GM23338 (cell line): Measurements from ENCODE around the gene PTGER2. TPM values are rescaled to one million over a fixed set of nuclear protein-coding genes. Genes with fewer than 3 reads are reported as not detected.
A peak's percentile ranks its signal among the peaks of the same experiment; 100 is the strongest.

ENCODE experiments used
- ATAC-seq: fragments of 200-7000 bp; cut with Tn5 transposase; 3 replicates; pipeline ENCODE4 v1.9.1; 2020
- DNase-seq: peaks from one replicate; pipeline ENCODE4 v3.0.0-alpha.2; 2015; ENCODE audit warnings: low spot score
- H2AFZ ChIP-seq: fragments of 200-600 bp; sonication (generic); 2 replicates; pipeline ENCODE4 v1.8.0; 2016; ENCODE audit warnings: antibody characterized with exemption, mild to moderate bottlenecking, moderate library complexity
- H3F3A ChIP-seq: fragments of 200-600 bp; sonication (generic); replicated peaks from 2 replicates; pipeline ENCODE4 v1.8.0; 2017; ENCODE audit warnings: antibody characterized with exemption, mixed run types, low read depth
- H3K27ac ChIP-seq: fragments of 200-600 bp; sonication (generic); 2 replicates; pipeline ENCODE4 v1.6.1; 2016; ENCODE audit warnings: low read depth
- H3K27me3 ChIP-seq: fragments of 200-600 bp; sonication (generic); 2 replicates; pipeline ENCODE4 v1.8.0; 2016; ENCODE audit warnings: mild to moderate bottlenecking, mixed run types, moderate library complexity; ENCODE audit not compliant: insufficient read depth
- H3K36me3 ChIP-seq: fragments of 200-600 bp; sonication (generic); 2 replicates; pipeline ENCODE4 v1.8.0; 2016; ENCODE audit warnings: mild to moderate bottlenecking; ENCODE audit not compliant: insufficient read depth
- H3K4me1 ChIP-seq: fragments of 200-600 bp; sonication (generic); 2 replicates; pipeline ENCODE4 v1.8.0; 2016; ENCODE audit warnings: mild to moderate bottlenecking, moderate library complexity; ENCODE audit not compliant: insufficient read depth
- H3K4me2 ChIP-seq: fragments of 200-600 bp; sonication (generic); 2 replicates; pipeline ENCODE4 v1.7.1; 2017; ENCODE audit warnings: mixed run types
- H3K4me3 ChIP-seq: fragments of 200-600 bp; sonication (generic); 2 replicates; pipeline ENCODE4 v1.6.1; 2016; ENCODE audit warnings: mixed run types
- H3K79me2 ChIP-seq: fragments of 200-600 bp; sonication (generic); replicated peaks from 2 replicates; pipeline ENCODE4 v1.8.0; 2017; ENCODE audit warnings: mild to moderate bottlenecking; ENCODE audit not compliant: insufficient read depth
- H3K9me2 ChIP-seq: fragments of 200-600 bp; sonication (generic); 2 replicates; pipeline ENCODE4 v1.8.0; 2017; ENCODE audit not compliant: insufficient read depth
- H4K20me1 ChIP-seq: fragments of 200-600 bp; sonication (generic); replicated peaks from 2 replicates; pipeline ENCODE4 v1.8.0; 2017; ENCODE audit warnings: mild to moderate bottlenecking; ENCODE audit not compliant: insufficient read depth
- H3K27ac Mint-ChIP-seq: 2 replicates; pipeline ENCODE4 v1.8.0; 2020; ENCODE audit warnings: inconsistent platforms, mild to moderate bottlenecking, moderate library complexity, mixed read lengths
- H3K27me3 Mint-ChIP-seq: 3 replicates; pipeline ENCODE4 v1.8.0; 2022; ENCODE audit warnings: low read depth, mild to moderate bottlenecking, moderate library complexity, mixed read lengths, inconsistent platforms; ENCODE audit not compliant: insufficient read depth, poor library complexity
- H3K36me3 Mint-ChIP-seq: 3 replicates; pipeline ENCODE4 v1.8.0; 2021; ENCODE audit warnings: low read depth, mild to moderate bottlenecking, inconsistent platforms, moderate library complexity, mixed read lengths
- H3K4me1 Mint-ChIP-seq: 3 replicates; pipeline ENCODE4 v1.8.0; 2020; ENCODE audit warnings: mild to moderate bottlenecking, inconsistent platforms, mixed read lengths
- H3K4me3 Mint-ChIP-seq: 3 replicates; pipeline ENCODE4 v1.8.0; 2021; ENCODE audit warnings: moderate library complexity, mild to moderate bottlenecking, inconsistent platforms, mixed read lengths
- H3K9me3 Mint-ChIP-seq: 3 replicates; pipeline ENCODE4 v1.8.0; 2020; ENCODE audit warnings: moderate library complexity, mild to moderate bottlenecking, inconsistent platforms, mixed read lengths
- CREB1 ChIP-seq: fragments of 250-450 bp; sonication (Bioruptor Pico); IDR thresholded peaks from 2 replicates; pipeline ENCODE4 v1.5.0; 2020; ENCODE audit warnings: low read depth, mild to moderate bottlenecking, moderate library complexity
- CTCF ChIP-seq, 2 experiments: fragments of 200-600 bp in 1 of 2; sonication (generic) in 1 of 2; conservative IDR thresholded peaks; 2 replicates each; pipeline versions ENCODE4 v1.5.1 to v1.6.1; 2016 to 2017; ENCODE audit warnings: antibody characterized with exemption in 2 of 2, low read depth in 2 of 2, mild to moderate bottlenecking in 2 of 2, moderate library complexity in 1 of 2
- ETS1 ChIP-seq: IDR thresholded peaks from 2 replicates; pipeline ENCODE4 v1.6.1; 2016; ENCODE audit warnings: antibody characterized with exemption
- EZH2 ChIP-seq: fragments of 200-600 bp; sonication (generic); IDR thresholded peaks from one replicate; pipeline ENCODE4 v1.8.0; 2017; ENCODE audit warnings: antibody characterized with exemption, mild to moderate bottlenecking, low read depth; ENCODE audit not compliant: unreplicated experiment
- EZH2phosphoT487 ChIP-seq: fragments of 200-600 bp; sonication (generic); IDR thresholded peaks from one replicate; pipeline ENCODE4 v1.8.1; 2018; ENCODE audit warnings: antibody characterized with exemption; ENCODE audit not compliant: unreplicated experiment
- JUNB ChIP-seq: IDR thresholded peaks from one replicate; pipeline ENCODE4 v1.6.1; 2016; ENCODE audit warnings: antibody characterized with exemption; ENCODE audit not compliant: unreplicated experiment
- NANOG ChIP-seq: IDR thresholded peaks from 2 replicates; pipeline ENCODE4 v1.6.1; 2016; ENCODE audit warnings: antibody characterized with exemption, borderline replicate concordance
- POLR2AphosphoS5 ChIP-seq: IDR thresholded peaks from 2 replicates; pipeline ENCODE4 v1.6.1; 2016; ENCODE audit warnings: antibody characterized with exemption, low read depth
- REST ChIP-seq: IDR thresholded peaks from one replicate; pipeline ENCODE4 v1.6.1; 2018; ENCODE audit warnings: antibody characterized with exemption; ENCODE audit not compliant: unreplicated experiment
- STAT1 ChIP-seq: IDR thresholded peaks from one replicate; pipeline ENCODE4 v1.6.1; 2016; ENCODE audit warnings: antibody characterized with exemption; ENCODE audit not compliant: unreplicated experiment
- ZNF114 ChIP-seq: fragments of 250-450 bp; sonication (Bioruptor Pico); IDR thresholded peaks from 2 replicates; pipeline ENCODE4 v1.5.0; 2020; ENCODE audit warnings: mild to moderate bottlenecking, moderate library complexity
- ZNF331 ChIP-seq: fragments of 250-450 bp; sonication (Bioruptor Pico); IDR thresholded peaks from 2 replicates; pipeline ENCODE4 v1.5.0; 2020; ENCODE audit warnings: low read depth, mild to moderate bottlenecking, moderate library complexity
- ZNF462 ChIP-seq: fragments of 250-450 bp; sonication (Bioruptor Pico); IDR thresholded peaks from 2 replicates; pipeline ENCODE4 v1.5.0; 2020; ENCODE audit warnings: mild to moderate bottlenecking, moderate library complexity
- polyA plus RNA-seq: library from polyadenylated mRNA; unstranded; fragments of >200 nt; fragmentation: Nextera tagmentation; extraction: Ambion mirVana; gene quantifications from 2 replicates; pipeline ENCODE4 v1.2.1, GENCODE V29; 2016
- total RNA-seq: library from RNA; depleted of rRNA; stranded (reverse); fragments of >200 nt; shearing (Covaris generic); gene quantifications from 2 replicates; pipeline ENCODE4 v1.2.3, GENCODE V29; 2014

The PTGER2 gene
- total and polyA plus RNA-seq, 2 experiments from 2014 or later = 1.3 TPM

- Mint-ChIP-seq H3K9me3 (no peaks in the 10 kb centered on the region), H3K4me1 (peaks cover 26% of the 10 kb centered on the region), H3K27me3 (peaks cover 45% of the 10 kb centered on the region), H3K27ac (no peak overlapping the region), H3K4me3 (peak overlapping the region; percentile 86; the same call in 2 of the 3 replicates), H3K36me3 (no peaks in the 10 kb centered on the region; the same call in 2 of the 3 replicates)
- Histone ChIP-seq H3F3A (no peaks in the 10 kb centered on the region), H3K4me2 (peak overlapping the region; percentile 94), H3K4me1 (peaks cover 17% of the 10 kb centered on the region), H4K20me1 (no peaks in the 10 kb centered on the region), H3K79me2 (no peaks in the 10 kb centered on the region), H3K36me3 (no peaks in the 10 kb centered on the region), H3K27me3 (peaks cover 63% of the 10 kb centered on the region), H3K4me3 (peak overlapping the region; percentile 75), H2AFZ (peak overlapping the region; percentile 99), H3K9me2 (no peaks in the 10 kb centered on the region), H3K27ac (no peak overlapping the region)
- DNase-seq = no peak
- no peak for ATAC-seq
- TF ChIP-seq STAT1 = no peak
- TF ChIP-seq ETS1 = no peak
- no peak for TF ChIP-seq POLR2AphosphoS5
- TF ChIP-seq NANOG = no peak
- no peak for TF ChIP-seq EZH2
- no peak for TF ChIP-seq ZNF462 (CRISPR knock-in tag)
- no peak for TF ChIP-seq ZNF114 (CRISPR knock-in tag)
- TF ChIP-seq REST = no peak
- TF ChIP-seq CTCF (conservative IDR thresholded peaks at IDR 0.05; ENCODE audit: low read depth in 2 of 2) = no peak
- no peak for TF ChIP-seq CREB1
- no peak for TF ChIP-seq JUNB
- no peak for TF ChIP-seq EZH2phosphoT487
- TF ChIP-seq ZNF331 (CRISPR knock-in tag) = no peak
These were observed 47.3 kb upstream of the PTGER2 start for GRCh38 chr14:52266782-52267181.
